Panc1 (cell line): ENCODE measurements around the gene TRIM66. TPM values are rescaled to one million over a fixed set of nuclear protein-coding genes. Genes with fewer than 3 reads are reported as not detected.

Experiments
- ATAC-seq: fragments of 200-7000 bp; cut with Tn5 transposase; 2 replicates; pipeline ENCODE4 v1.9.1; 2020; ENCODE audit warnings: mild to moderate bottlenecking, moderate library complexity
- BruUV-seq: library from RNA; stranded (reverse); fragments of 400-500 nt; replicated peaks from 2 replicates; lab custom pipeline; 2021; lab: Mats Ljungman, UMichigan
- CTCF ChIA-PET: fragments of 300-600 bp; sonication (Branson Sonifier 250); formaldehyde crosslinking; loops from one replicate; lab custom pipeline; 2022; ENCODE audit warnings: antibody characterized with exemption; lab: Charles Lee
- POLR2A ChIA-PET: fragments of 300-600 bp; sonication (Branson Sonifier 250); formaldehyde crosslinking; loops from one replicate; lab custom pipeline; 2022; ENCODE audit warnings: antibody characterized with exemption; lab: Charles Lee
- DNase-seq: peaks from one replicate; pipeline ENCODE4 v3.0.0-alpha.2; 2010; ENCODE audit warnings: low read depth, low spot score
- H3K27ac ChIP-seq: 2 replicates; pipeline ENCODE4 v1.5.1; 2011; ENCODE audit warnings: mild to moderate bottlenecking, low read length, inconsistent platforms
- H3K27me3 ChIP-seq: fragments of 200-500 bp; sonication (Bioruptor generic); 2 replicates; pipeline ENCODE4 v1.6.0; 2014; ENCODE audit warnings: low read length, inconsistent platforms; ENCODE audit not compliant: control insufficient read depth, insufficient read depth
- H3K36me3 ChIP-seq: fragments of 200-500 bp; sonication (Bioruptor generic); 2 replicates; pipeline ENCODE4 v1.5.1; 2014; ENCODE audit warnings: inconsistent platforms, mild to moderate bottlenecking, low read length, moderate library complexity; ENCODE audit not compliant: control insufficient read depth, insufficient read depth
- H3K4me1 ChIP-seq: 2 replicates; pipeline ENCODE4 v1.5.1; 2011; ENCODE audit warnings: inconsistent platforms, mild to moderate bottlenecking, low read length, moderate library complexity; ENCODE audit not compliant: control insufficient read depth, insufficient read depth
- H3K4me3 ChIP-seq, 2 experiments: 2 replicates each; pipeline ENCODE4 v1.5.1; 2011 to 2012; ENCODE audit warnings: low read depth in 2 of 2, low read length in 2 of 2, mild to moderate bottlenecking in 2 of 2, inconsistent platforms in 1 of 2, moderate library complexity in 1 of 2
- H3K9me3 ChIP-seq: fragments of 200-500 bp; sonication (Bioruptor generic); 2 replicates; pipeline ENCODE4 v1.5.1; 2014; ENCODE audit warnings: low read depth, mild to moderate bottlenecking, inconsistent platforms, low read length, moderate library complexity; ENCODE audit not compliant: control insufficient read depth, insufficient read depth
- CTCF ChIP-seq: fragments of 450-650 bp; IDR thresholded peaks from 2 replicates; pipeline ENCODE4 v1.5.1; 2017; ENCODE audit warnings: mild to moderate bottlenecking
- POLR2AphosphoS5 ChIP-seq: IDR thresholded peaks from 2 replicates; pipeline ENCODE4 v1.6.1; 2012; ENCODE audit warnings: mild to moderate bottlenecking, low read depth, low read length, moderate library complexity
- REST ChIP-seq, 2 experiments: IDR thresholded peaks; 2 replicates each; pipeline ENCODE4 v1.6.1; 2011 to 2012; ENCODE audit warnings: low read depth in 2 of 2, control low read depth in 1 of 2, low read length in 1 of 2, mild to moderate bottlenecking in 1 of 2, moderate library complexity in 1 of 2; ENCODE audit not compliant: insufficient read depth in 1 of 2
- SIN3A ChIP-seq: IDR thresholded peaks from 2 replicates; pipeline ENCODE4 v1.6.1; 2012; ENCODE audit warnings: low read depth, mild to moderate bottlenecking, low read length, moderate library complexity, borderline replicate concordance; ENCODE audit not compliant: insufficient read depth
- TCF7L2 ChIP-seq: IDR thresholded peaks from 2 replicates; pipeline ENCODE4 v1.6.1; 2011; ENCODE audit warnings: mild to moderate bottlenecking, low read depth, low read length, inconsistent platforms
- in situ Hi-C: cut with HindIII; loops from 2 replicates; pipeline ENCODE4 v1.10.0; 2016; ENCODE audit warnings: low sequenced_read_pairs, low pct_unique_long_range_greater_than_20kb
- intact Hi-C: fragments of 100-400 bp; cut with micrococcal nuclease; formaldehyde crosslinking; loops from one replicate; pipeline ENCODE4 v1.10.0; 2022; ENCODE audit not compliant: unreplicated experiment
- total RNA-seq: library from RNA; stranded (reverse); gene quantifications from one replicate; pipeline ENCODE4 v1.2.1, GENCODE V29; 2021; ENCODE audit not compliant: unreplicated experiment

TRIM66 gene
- total RNA-seq, 1 experiment from 2014 or later, result 30.4 TPM

GRCh38 chr11:8698917-8699441, 16.5 kb upstream of the TRIM66 start:
- H3K4me3 ChIP-seq, result no peak overlapping the region
- ATAC-seq (no peak), DNase-seq (no peak)
- in situ Hi-C loops (no loop called here), intact Hi-C loops (no loop called here)
- H3K27ac ChIP-seq, result no peak overlapping the region
- H3K4me1 ChIP-seq, result peaks cover 11% of the 10 kb centered on the region
- no peaks in the 10 kb centered on the region for H3K27me3 ChIP-seq
- ChIA-PET POLR2A (interaction anchor here (0.6 kb wide), 1 partner anchor 116 kb away, joined by 5 read pairs; no protein-coding TSS in a partner anchor), CTCF (interaction anchor here (0.6 kb wide), 1 partner anchor 8 kb away, joined by 3 read pairs; no protein-coding TSS in a partner anchor)
- no TSS peak for BruUV-seq
- H3K36me3 ChIP-seq, result peaks cover 3% of the 10 kb centered on the region; the same call in 1 of the 2 replicates
- TF ChIP-seq SIN3A (no peak), TCF7L2 (no peak), POLR2AphosphoS5 (no peak), CTCF (no peak), REST (IDR thresholded peaks at IDR 0.05; ENCODE audit: insufficient read depth in 1 of 2, low read depth in 2 of 2, low read length in 1 of 2) (no peak)
- no peaks in the 10 kb centered on the region for H3K9me3 ChIP-seq

- peaks cover 11% of the 10 kb centered on the region for H3K4me1 ChIP-seq
- POLR2A ChIA-PET, result no interaction called here
- CTCF ChIA-PET, result interaction anchor here (0.6 kb wide), 1 partner anchor 114 kb away, joined by 5 read pairs; no protein-coding TSS in a partner anchor
- H3K36me3 ChIP-seq, result peaks cover 3% of the 10 kb centered on the region; the same call in 1 of the 2 replicates
- H3K9me3 ChIP-seq, result no peaks in the 10 kb centered on the region
- no peak for DNase-seq
- no TSS peak for BruUV-seq
- no peak for TF ChIP-seq SIN3A
- TF ChIP-seq TCF7L2, result no peak
- H3K27ac ChIP-seq, result no peak overlapping the region
- no peak for ATAC-seq
- H3K27me3 ChIP-seq, result no peaks in the 10 kb centered on the region
- in situ Hi-C loops, result no loop called here
- H3K4me3 ChIP-seq, result no peak overlapping the region
- intact Hi-C loops, result no loop called here
Measured at GRCh38 chr11:8698379-8698851, 15.9 kb upstream of the TRIM66 start.

GRCh38 chr11:8697054-8697453, 14.6 kb upstream of the TRIM66 start:
- POLR2A ChIA-PET, result no interaction called here
- ATAC-seq, result no peak
- CTCF ChIA-PET, result no interaction called here
- BruUV-seq, result no TSS peak
- Histone ChIP-seq H3K36me3 (peaks cover 3% of the 10 kb centered on the region; the same call in 1 of the 2 replicates), H3K4me1 (peaks cover 11% of the 10 kb centered on the region), H3K9me3 (no peaks in the 10 kb centered on the region), H3K27ac (no peak overlapping the region), H3K4me3 (no peak overlapping the region), H3K27me3 (no peaks in the 10 kb centered on the region)
- in situ Hi-C loops, result no loop called here
- intact Hi-C loops, result no loop called here
- TF ChIP-seq CTCF (no peak), SIN3A (no peak), POLR2AphosphoS5 (no peak), TCF7L2 (no peak), REST (IDR thresholded peaks at IDR 0.05; ENCODE audit: insufficient read depth in 1 of 2, low read depth in 2 of 2, low read length in 1 of 2) (no peak)
- DNase-seq, result no peak
